ENCODE results near the gene RAI14.
A peak's percentile ranks its signal among the peaks of the same experiment; 100 is the strongest.
"Not testable (repeated sequence)": the region's sequence is repeated elsewhere in the genome, so short reads cannot be mapped to it uniquely, and the experiment has no call there.

The RAI14 gene

GRCh38 chr5:34718516-34718915 is 62.4 kb downstream of the RAI14 start:
- H3K4me1 ChIP-seq: peaks cover 0 to 72% (median 16%) of the 10 kb centered on the region in 4 donors
- no peak for TF ChIP-seq CTCF (IDR thresholded peaks at IDR 0.05)
- intact Hi-C loops (cut with DNase I; ENCODE audit: low total_unique reads): no loop called here
- H3K27ac ChIP-seq: peak overlapping the region; percentile 45 to 64
- no peaks in the 10 kb centered on the region for H3K36me3 ChIP-seq
- no peak overlapping the region for H3K4me3 ChIP-seq
- no peak for DNase-seq
- no peaks in the 10 kb centered on the region for H3K9me3 ChIP-seq
- H3K27me3 ChIP-seq: no peaks in the 10 kb centered on the region

GRCh38 chr5:34719029-34719428 is 62.9 kb downstream of the RAI14 start:
- Histone ChIP-seq H3K36me3 (no peaks in the 10 kb centered on the region), H3K27ac (peak overlapping the region in 1 of 2 donors; percentile 64), H3K4me1 (peaks cover 0 to 73% (median 16%) of the 10 kb centered on the region in 4 donors), H3K9me3 (no peaks in the 10 kb centered on the region), H3K27me3 (no peaks in the 10 kb centered on the region), H3K4me3 (no peak overlapping the region)
- TF ChIP-seq CTCF (IDR thresholded peaks at IDR 0.05): no peak
- DNase-seq: no peak
- intact Hi-C loops (cut with DNase I; ENCODE audit: low total_unique reads): no loop called here

- Histone ChIP-seq H3K4me1 (peaks cover 0 to 58% (median 11%) of the 10 kb centered on the region in 4 donors), H3K27me3 (no peaks in the 10 kb centered on the region), H3K9me3 (no peaks in the 10 kb centered on the region), H3K4me3 (no peak overlapping the region), H3K36me3 (no peaks in the 10 kb centered on the region), H3K27ac (peak overlapping the region in 1 of 2 donors; percentile 35)
- intact Hi-C loops (cut with DNase I; ENCODE audit: low total_unique reads): no loop called here
- TF ChIP-seq CTCF (IDR thresholded peaks at IDR 0.05): no peak
- no peak for DNase-seq
Measured at GRCh38 chr5:34721327-34721726, 65.2 kb downstream of the RAI14 start.

GRCh38 chr5:34722183-34722582 is 66.1 kb downstream of the RAI14 start:
- Histone ChIP-seq H3K4me3 (no peak overlapping the region), H3K4me1 (peaks cover 0 to 50% (median 10%) of the 10 kb centered on the region in 4 donors), H3K36me3 (no peaks in the 10 kb centered on the region), H3K27me3 (no peaks in the 10 kb centered on the region), H3K27ac (peak overlapping the region in 1 of 2 donors; percentile 35), H3K9me3 (no peaks in the 10 kb centered on the region)
- no peak for DNase-seq
- no peak for TF ChIP-seq CTCF (IDR thresholded peaks at IDR 0.05)
- intact Hi-C loops (cut with DNase I; ENCODE audit: low total_unique reads): no loop called here

GRCh38 chr5:34724741-34725140 is 68.6 kb downstream of the RAI14 start:
- Histone ChIP-seq H3K27me3 (no peaks in the 10 kb centered on the region), H3K36me3 (no peaks in the 10 kb centered on the region), H3K4me3 (no peak overlapping the region), H3K9me3 (no peaks in the 10 kb centered on the region), H3K27ac (no peak overlapping the region), H3K4me1 (peaks cover 0 to 31% (median 5%) of the 10 kb centered on the region in 4 donors)
- intact Hi-C loops (cut with DNase I; ENCODE audit: low total_unique reads): no loop called here
- no peak for DNase-seq
- no peak for TF ChIP-seq CTCF (IDR thresholded peaks at IDR 0.05)

GRCh38 chr5:34727166-34727749 is 71.1 kb downstream of the RAI14 start:
- H3K27me3 ChIP-seq; H3K27ac ChIP-seq; H3K4me3 ChIP-seq; DNase-seq; H3K36me3 ChIP-seq; intact Hi-C loops (cut with DNase I; ENCODE audit: low total_unique reads); H3K9me3 ChIP-seq: not testable (repeated sequence)
- H3K4me1 ChIP-seq: peaks cover 0 to 21% (median 0%) of the 10 kb centered on the region in 4 donors

Measured in tibial artery (tissue), 4 donors.